Measurements from ENCODE around the gene LCP2.

The LCP2 gene

GRCh38 chr5:170283296-170283695 lies 14.3 kb downstream of the LCP2 start:
- intact Hi-C loops (cut with DNase I) = no loop called here

GRCh38 chr5:170280011-170280493 lies 17.5 kb downstream of the LCP2 start:
- intact Hi-C loops (cut with DNase I) = no loop called here
- no peak for DNase-seq

More at GRCh38 chr5:170283296-170283695, 14.3 kb downstream of the LCP2 start:
- no peak for DNase-seq

- DNase-seq = no peak
- intact Hi-C loops (cut with DNase I) = no loop called here
Measured at GRCh38 chr5:170279459-170279817, 18.1 kb downstream of the LCP2 start.

GRCh38 chr5:170278611-170279458 lies 18.7 kb downstream of the LCP2 start:
- DNase-seq = peak in 17 of 42 donors; percentile 21 to 59 (median 42)
- intact Hi-C loops (cut with DNase I) = no loop called here

- intact Hi-C loops (cut with DNase I) = no loop called here
- no peak for DNase-seq
Measured at GRCh38 chr5:170277867-170278281, 19.7 kb downstream of the LCP2 start.

GRCh38 chr5:170276140-170276539 lies 21.4 kb downstream of the LCP2 start:
- no peak for DNase-seq
- intact Hi-C loops (cut with DNase I) = no loop called here

GRCh38 chr5:170275376-170275994 lies 22.1 kb downstream of the LCP2 start:
- no peak for DNase-seq
- intact Hi-C loops (cut with DNase I) = no loop called here

GRCh38 chr5:170273968-170274710 lies 23.4 kb downstream of the LCP2 start:
- DNase-seq = peak in 9 of 42 donors; percentile 34 to 68 (median 46)
- intact Hi-C loops (cut with DNase I) = no loop called here

- intact Hi-C loops (cut with DNase I) = no loop called here
- DNase-seq = no peak
Measured at GRCh38 chr5:170270293-170271069, 27.1 kb downstream of the LCP2 start.

- intact Hi-C loops (cut with DNase I) = no loop called here
- no peak for DNase-seq
Measured at GRCh38 chr5:170269579-170269978, 28.0 kb downstream of the LCP2 start.

- peak in 2 of 42 donors; percentile 5 to 12 for DNase-seq
- intact Hi-C loops (cut with DNase I) = no loop called here
Measured at GRCh38 chr5:170268884-170269283, 28.7 kb downstream of the LCP2 start.

- DNase-seq = no peak
- intact Hi-C loops (cut with DNase I) = no loop called here
Measured at GRCh38 chr5:170268153-170268689, 29.4 kb downstream of the LCP2 start.

- peak; percentile 59 to 93 (median 84) for DNase-seq
- intact Hi-C loops (cut with DNase I) = no loop called here
Measured at GRCh38 chr5:170267431-170268152, 30.0 kb downstream of the LCP2 start.

GRCh38 chr5:170266570-170267381 lies 30.8 kb downstream of the LCP2 start:
- intact Hi-C loops (cut with DNase I) = no loop called here
- DNase-seq = peak in 1 of 42 donors; percentile 5

GRCh38 chr5:170265522-170265921 lies 32.1 kb downstream of the LCP2 start:
- peak; percentile 43 to 91 (median 78) for DNase-seq
- intact Hi-C loops (cut with DNase I) = no loop called here

- DNase-seq = no peak
- intact Hi-C loops (cut with DNase I) = no loop called here
Measured at GRCh38 chr5:170263906-170264305, 33.7 kb downstream of the LCP2 start.
